ENCODE measurements around the gene LRCOL1. TPM values are rescaled to one million over a fixed set of nuclear protein-coding genes. Genes with fewer than 3 reads are reported as not detected.

Gene LRCOL1
- total RNA-seq, 2 donors from 2014 or later: not detected

DNA sequence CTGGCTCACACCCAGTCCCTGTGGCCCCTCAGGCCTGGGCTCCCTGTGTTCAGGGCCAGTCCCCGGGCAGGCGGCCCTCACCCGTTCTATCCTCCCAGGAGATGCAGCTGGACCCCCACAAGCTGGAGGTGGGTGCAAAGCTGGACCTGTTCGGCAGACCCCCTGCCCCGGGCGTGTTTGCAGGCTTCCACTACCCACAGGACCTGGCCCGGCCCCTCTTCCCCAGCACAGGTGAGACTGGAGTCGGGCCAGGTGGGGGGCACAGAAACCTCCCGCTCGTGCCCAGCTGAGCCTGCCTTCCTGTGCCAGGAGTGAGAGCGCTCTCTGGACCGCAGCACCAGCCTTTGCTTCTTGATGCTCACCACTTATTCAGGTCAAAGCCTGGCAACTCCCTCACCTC is 33.7 kb downstream of the LRCOL1 start:
- 95 to 100% methylated on average over 4 to 12 of the region's 12 CpGs for WGBS, 2 experiments (ENCODE audit: insufficient coverage in 1 of 2, insufficient read length in 1 of 2)
- Histone ChIP-seq H3K27me3 (ENCODE audit: control insufficient read depth, insufficient read depth, low read length, poor library complexity, severe bottlenecking) (peaks cover 11% of the 10 kb centered on the region), H3K4me3 (ENCODE audit: low read length) (no peak overlapping the region), H3K9me3 (ENCODE audit: control insufficient read depth, low read length) (no peaks in the 10 kb centered on the region), H3K9ac (ENCODE audit: extremely low read depth, low read length, poor library complexity, severe bottlenecking) (no peak overlapping the region), H3K36me3 (ENCODE audit: control insufficient read depth, insufficient read depth, low read length) (peaks cover 17% of the 10 kb centered on the region), H3K4me1 (ENCODE audit: control insufficient read depth, insufficient read depth, low read length) (no peaks in the 10 kb centered on the region), H3K27ac (ENCODE audit: low read depth, low read length) (no peak overlapping the region)
- Mint-ChIP-seq H3K27me3 (ENCODE audit: insufficient read depth) (peaks cover 10% of the 10 kb centered on the region), H3K36me3 (ENCODE audit: low read depth) (peaks cover 53% of the 10 kb centered on the region), H3K27ac (no peak overlapping the region), H3K9me3 (no peaks in the 10 kb centered on the region), H3K4me1 (no peaks in the 10 kb centered on the region), H3K4me3 (no peak overlapping the region)
- no peak for DNase-seq
- TF ChIP-seq, protein P1, sequence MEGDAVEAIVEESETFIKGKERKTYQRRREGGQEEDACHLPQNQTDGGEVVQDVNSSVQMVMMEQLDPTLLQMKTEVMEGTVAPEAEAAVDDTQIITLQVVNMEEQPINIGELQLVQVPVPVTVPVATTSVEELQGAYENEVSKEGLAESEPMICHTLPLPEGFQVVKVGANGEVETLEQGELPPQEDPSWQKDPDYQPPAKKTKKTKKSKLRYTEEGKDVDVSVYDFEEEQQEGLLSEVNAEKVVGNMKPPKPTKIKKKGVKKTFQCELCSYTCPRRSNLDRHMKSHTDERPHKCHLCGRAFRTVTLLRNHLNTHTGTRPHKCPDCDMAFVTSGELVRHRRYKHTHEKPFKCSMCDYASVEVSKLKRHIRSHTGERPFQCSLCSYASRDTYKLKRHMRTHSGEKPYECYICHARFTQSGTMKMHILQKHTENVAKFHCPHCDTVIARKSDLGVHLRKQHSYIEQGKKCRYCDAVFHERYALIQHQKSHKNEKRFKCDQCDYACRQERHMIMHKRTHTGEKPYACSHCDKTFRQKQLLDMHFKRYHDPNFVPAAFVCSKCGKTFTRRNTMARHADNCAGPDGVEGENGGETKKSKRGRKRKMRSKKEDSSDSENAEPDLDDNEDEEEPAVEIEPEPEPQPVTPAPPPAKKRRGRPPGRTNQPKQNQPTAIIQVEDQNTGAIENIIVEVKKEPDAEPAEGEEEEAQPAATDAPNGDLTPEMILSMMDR (conservative IDR thresholded peaks at IDR 0.05): no peak

DNA sequence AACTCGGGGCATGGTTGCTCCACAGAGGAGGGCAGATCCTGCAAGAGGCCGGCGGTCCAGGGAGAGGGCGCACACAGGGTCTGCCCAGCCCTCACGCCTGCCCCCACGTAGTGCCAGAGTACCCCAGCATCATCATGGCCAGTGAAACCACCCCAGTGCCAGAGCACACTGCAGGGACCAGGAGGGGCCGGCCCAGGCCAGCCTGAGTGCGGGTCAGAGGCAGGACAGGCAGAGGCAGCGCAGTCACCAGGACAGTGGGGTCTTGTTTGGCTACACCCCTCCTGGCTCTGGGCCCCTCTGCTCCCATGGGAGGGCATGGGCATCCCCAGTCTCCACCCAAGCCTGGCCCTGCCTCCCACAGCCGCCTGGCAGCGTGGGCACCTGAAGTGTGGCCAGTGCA is 34.7 kb downstream of the LRCOL1 start:
- Histone ChIP-seq H3K36me3 (ENCODE audit: control insufficient read depth, insufficient read depth, low read length) (peaks cover 17% of the 10 kb centered on the region), H3K4me1 (ENCODE audit: control insufficient read depth, insufficient read depth, low read length) (no peaks in the 10 kb centered on the region), H3K4me3 (ENCODE audit: low read length) (no peak overlapping the region), H3K9ac (ENCODE audit: extremely low read depth, low read length, poor library complexity, severe bottlenecking) (no peak overlapping the region), H3K9me3 (ENCODE audit: control insufficient read depth, low read length) (no peaks in the 10 kb centered on the region), H3K27me3 (ENCODE audit: control insufficient read depth, insufficient read depth, low read length, poor library complexity, severe bottlenecking) (peaks cover under 1% of the 10 kb centered on the region), H3K27ac (ENCODE audit: low read depth, low read length) (no peak overlapping the region)
- Mint-ChIP-seq H3K9me3 (no peaks in the 10 kb centered on the region), H3K36me3 (ENCODE audit: low read depth) (peaks cover 50% of the 10 kb centered on the region), H3K4me3 (no peak overlapping the region), H3K4me1 (no peaks in the 10 kb centered on the region), H3K27me3 (ENCODE audit: insufficient read depth) (peaks cover 2% of the 10 kb centered on the region), H3K27ac (no peak overlapping the region)
- 97 to 100% methylated on average over 10 to 11 of the region's 11 CpGs for WGBS, 2 experiments (ENCODE audit: insufficient coverage in 1 of 2, insufficient read length in 1 of 2)
- no peak for DNase-seq
- TF ChIP-seq, protein P1 (conservative IDR thresholded peaks at IDR 0.05): no peak

DNA sequence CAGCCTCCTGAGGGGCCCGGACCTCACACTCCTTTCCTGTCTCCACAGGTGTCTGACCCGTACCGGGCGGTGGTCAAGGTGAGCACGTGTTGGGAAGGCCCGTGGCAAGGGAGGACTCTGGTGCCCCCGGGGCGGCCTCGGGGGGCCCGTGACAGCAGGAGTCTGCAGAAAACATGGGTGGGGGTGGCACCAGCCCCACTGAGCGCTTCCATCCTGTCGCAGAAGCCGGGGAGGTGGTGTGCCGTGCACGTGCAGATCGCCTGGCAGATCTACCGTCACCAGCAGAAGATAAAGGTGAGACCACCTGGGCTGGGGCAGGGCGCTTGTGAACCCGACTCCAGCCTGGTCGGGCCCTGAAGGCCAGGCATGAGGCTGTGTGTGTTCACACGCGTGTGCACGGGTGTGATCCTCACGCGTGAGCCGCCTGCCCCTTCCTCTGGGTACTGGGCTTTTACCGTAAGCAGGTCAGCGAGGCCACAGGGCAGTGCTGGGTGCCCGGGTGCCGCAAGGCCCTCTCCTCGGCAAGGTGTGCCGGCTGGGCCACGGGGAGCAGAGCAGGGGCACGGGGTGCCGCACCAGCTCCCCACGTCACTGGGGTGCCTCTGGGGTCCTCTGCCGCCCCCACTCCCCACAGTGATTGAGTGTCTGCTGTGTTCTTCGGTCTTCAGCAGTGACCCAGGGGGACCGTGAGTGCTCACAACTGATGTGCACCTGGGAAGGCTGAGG is 35.9 kb downstream of the LRCOL1 start:
- Mint-ChIP-seq H3K9me3 (no peaks in the 10 kb centered on the region), H3K27me3 (ENCODE audit: insufficient read depth) (no peaks in the 10 kb centered on the region), H3K4me3 (no peak overlapping the region), H3K27ac (no peak overlapping the region), H3K36me3 (ENCODE audit: low read depth) (peaks cover 41% of the 10 kb centered on the region), H3K4me1 (no peaks in the 10 kb centered on the region)
- no peak for DNase-seq
- TF ChIP-seq, protein P1 (conservative IDR thresholded peaks at IDR 0.05): no peak
- H3K4me1 ChIP-seq (ENCODE audit: control insufficient read depth, insufficient read depth, low read length): no peaks in the 10 kb centered on the region
- no peak overlapping the region for H3K9ac ChIP-seq (ENCODE audit: extremely low read depth, low read length, poor library complexity, severe bottlenecking)
- no peak overlapping the region for H3K4me3 ChIP-seq (ENCODE audit: low read length)
- no peaks in the 10 kb centered on the region for H3K27me3 ChIP-seq (ENCODE audit: control insufficient read depth, insufficient read depth, low read length, poor library complexity, severe bottlenecking)
- H3K36me3 ChIP-seq (ENCODE audit: control insufficient read depth, insufficient read depth, low read length): peaks cover 17% of the 10 kb centered on the region
- H3K9me3 ChIP-seq (ENCODE audit: control insufficient read depth, low read length): no peaks in the 10 kb centered on the region
- no peak overlapping the region for H3K27ac ChIP-seq (ENCODE audit: low read depth, low read length)
- WGBS, 2 experiments (ENCODE audit: insufficient coverage in 1 of 2, insufficient read length in 1 of 2): 95 to 96% methylated on average over 20 to 39 of the region's 39 CpGs

All from endodermal cell (in vitro differentiated cells).